ENCODE data around the gene IL1R2.

Gene IL1R2

DNA sequence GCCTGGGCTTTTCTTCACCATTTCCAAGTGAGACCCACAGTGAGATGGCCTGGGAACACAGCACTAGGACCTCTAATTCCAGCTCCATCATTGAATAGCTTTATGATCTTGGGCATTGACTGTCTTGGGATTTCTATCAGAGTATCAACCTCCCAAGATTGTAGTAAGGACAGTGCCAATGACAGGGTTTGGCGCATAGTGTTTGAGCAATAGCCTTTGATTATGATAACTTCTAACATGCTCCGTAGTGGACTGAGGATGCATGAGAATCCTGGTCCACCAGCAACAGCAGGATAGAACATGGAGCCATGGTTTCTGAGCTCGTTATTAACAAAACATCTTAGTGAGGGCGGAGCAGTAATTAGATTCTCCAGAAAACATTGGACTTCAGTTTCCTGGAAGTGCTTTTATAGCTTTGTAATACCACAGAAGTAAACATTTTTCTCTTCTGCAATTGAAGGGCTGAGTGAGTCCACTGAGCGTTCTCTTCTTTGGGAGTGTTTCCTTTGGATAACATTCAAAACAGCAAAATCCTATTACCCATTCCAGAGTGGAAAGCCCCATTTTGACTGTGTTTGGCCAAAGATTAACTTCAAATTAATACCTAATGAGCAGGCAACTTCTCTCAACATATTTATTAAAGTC, 63.7 kb downstream of the IL1R2 start:
- no peak for DNase-seq (ENCODE audit: low spot score)

DNA sequence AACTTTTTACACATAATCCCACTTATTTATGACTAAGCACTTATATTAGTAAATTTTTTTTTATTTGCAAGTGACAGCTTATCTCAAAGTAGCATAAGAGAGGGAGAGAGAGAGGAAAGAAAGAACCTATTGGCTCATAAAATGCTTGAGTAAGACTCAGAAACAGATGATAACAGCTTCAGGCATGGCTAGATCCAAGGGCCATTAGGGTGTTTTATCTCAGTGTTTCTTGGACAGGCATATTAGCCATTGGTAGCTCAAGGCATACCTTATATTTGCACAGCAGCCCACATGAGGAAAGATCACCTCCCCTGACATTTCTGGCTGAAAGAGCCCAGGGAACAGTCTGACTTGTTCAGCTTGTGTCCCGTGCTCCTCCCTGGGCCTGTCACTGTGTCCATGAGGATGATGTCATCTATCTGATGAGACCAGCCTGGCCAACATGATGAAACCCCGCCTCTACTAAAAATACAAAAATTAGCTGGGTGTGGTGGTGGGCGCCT, 64.4 kb downstream of the IL1R2 start:
- TF ChIP-seq, protein P1, sequence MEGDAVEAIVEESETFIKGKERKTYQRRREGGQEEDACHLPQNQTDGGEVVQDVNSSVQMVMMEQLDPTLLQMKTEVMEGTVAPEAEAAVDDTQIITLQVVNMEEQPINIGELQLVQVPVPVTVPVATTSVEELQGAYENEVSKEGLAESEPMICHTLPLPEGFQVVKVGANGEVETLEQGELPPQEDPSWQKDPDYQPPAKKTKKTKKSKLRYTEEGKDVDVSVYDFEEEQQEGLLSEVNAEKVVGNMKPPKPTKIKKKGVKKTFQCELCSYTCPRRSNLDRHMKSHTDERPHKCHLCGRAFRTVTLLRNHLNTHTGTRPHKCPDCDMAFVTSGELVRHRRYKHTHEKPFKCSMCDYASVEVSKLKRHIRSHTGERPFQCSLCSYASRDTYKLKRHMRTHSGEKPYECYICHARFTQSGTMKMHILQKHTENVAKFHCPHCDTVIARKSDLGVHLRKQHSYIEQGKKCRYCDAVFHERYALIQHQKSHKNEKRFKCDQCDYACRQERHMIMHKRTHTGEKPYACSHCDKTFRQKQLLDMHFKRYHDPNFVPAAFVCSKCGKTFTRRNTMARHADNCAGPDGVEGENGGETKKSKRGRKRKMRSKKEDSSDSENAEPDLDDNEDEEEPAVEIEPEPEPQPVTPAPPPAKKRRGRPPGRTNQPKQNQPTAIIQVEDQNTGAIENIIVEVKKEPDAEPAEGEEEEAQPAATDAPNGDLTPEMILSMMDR (IDR thresholded peaks at IDR 0.05; ENCODE audit: borderline replicate concordance, control extremely low read depth, extremely low read depth, insufficient read depth, missing control alignments) = no peak
- in situ Hi-C loops (cut with MboI; ENCODE audit: low sequenced_read_pairs, unreplicated experiment) = no loop called here
- no peak for DNase-seq (ENCODE audit: low spot score)

More for the DNA sequence above, 63.7 kb downstream of the IL1R2 start:
- in situ Hi-C loops (cut with MboI; ENCODE audit: low sequenced_read_pairs, unreplicated experiment) = no loop called here
- TF ChIP-seq, protein P1 (IDR thresholded peaks at IDR 0.05; ENCODE audit: borderline replicate concordance, control extremely low read depth, extremely low read depth, insufficient read depth, missing control alignments) = no peak

DNA sequence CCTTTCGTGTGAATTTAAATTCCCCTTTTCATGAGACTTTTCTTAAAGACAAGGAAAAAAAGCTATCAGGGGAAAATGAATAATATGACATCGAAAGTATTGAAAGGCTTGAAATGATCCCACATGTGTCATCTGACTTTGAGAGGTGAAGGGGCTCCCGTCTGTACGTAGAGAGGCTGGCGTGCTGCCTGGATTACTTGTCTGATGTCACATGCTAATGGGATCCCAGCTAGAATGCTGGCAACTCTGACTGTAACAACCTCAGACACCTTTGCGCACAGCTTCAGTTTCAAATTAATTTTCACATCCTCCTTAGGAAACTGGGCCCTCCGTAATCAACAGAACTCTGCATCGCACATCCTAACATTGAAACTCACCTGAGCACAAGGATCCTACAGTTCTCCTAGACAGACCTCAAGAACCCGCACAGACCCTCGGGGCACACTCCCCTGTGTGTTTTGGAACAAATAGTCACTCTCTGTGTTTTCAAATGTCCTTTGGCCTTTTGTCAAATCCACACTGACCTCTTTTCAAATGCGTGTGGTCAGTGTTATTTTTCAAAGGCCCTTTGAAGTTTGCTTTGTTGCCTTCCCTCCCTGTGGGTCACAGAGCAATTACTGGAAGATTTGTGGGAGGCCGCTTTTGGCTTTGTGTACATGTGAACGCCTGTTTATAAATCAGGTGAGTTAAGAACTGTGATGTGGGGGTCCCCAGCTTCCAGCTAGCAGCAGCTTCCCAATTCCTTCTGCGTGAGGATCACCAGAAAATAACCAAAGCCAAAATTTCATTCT, 65.9 kb downstream of the IL1R2 start:
- DNase-seq (ENCODE audit: low spot score) = no peak
- TF ChIP-seq, protein P1 (IDR thresholded peaks at IDR 0.05; ENCODE audit: borderline replicate concordance, control extremely low read depth, extremely low read depth, insufficient read depth, missing control alignments) = no peak
- in situ Hi-C loops (cut with MboI; ENCODE audit: low sequenced_read_pairs, unreplicated experiment) = no loop called here

DNA sequence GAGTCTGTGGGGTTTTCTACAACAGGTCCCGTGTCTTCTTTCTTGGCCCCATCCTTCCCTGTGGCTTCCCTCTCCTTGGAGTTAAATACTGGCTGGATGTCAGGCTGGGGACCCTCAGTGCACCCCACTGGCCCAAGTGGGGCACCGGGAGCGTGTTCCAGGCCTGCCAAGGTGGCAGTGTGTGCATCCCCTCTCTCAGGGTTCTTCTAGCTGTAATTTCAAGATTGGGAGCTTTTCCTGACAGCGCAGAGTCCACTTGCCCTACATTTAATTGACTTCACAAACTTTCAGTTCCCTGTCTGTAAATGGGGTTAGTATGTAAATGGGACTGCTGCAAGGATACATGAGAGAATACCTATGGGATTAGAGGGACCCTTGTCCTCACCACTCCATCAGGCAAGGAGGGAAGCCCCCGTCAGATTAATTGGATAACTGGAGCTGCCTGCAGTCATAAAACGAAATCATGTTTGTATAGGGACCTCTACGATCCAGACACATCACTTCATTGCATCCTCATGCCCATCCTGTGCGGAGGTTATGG, 66.6 kb downstream of the IL1R2 start:
- TF ChIP-seq, protein P1 (IDR thresholded peaks at IDR 0.05; ENCODE audit: borderline replicate concordance, control extremely low read depth, extremely low read depth, insufficient read depth, missing control alignments) = no peak
- in situ Hi-C loops (cut with MboI; ENCODE audit: low sequenced_read_pairs, unreplicated experiment) = no loop called here
- no peak for DNase-seq (ENCODE audit: low spot score)

GRCh38 chr2:102059151-102059550, 67.4 kb downstream of the IL1R2 start:
- TF ChIP-seq, protein P1 (IDR thresholded peaks at IDR 0.05; ENCODE audit: borderline replicate concordance, control extremely low read depth, extremely low read depth, insufficient read depth, missing control alignments) = no peak
- no peak for DNase-seq (ENCODE audit: low spot score)
- in situ Hi-C loops (cut with MboI; ENCODE audit: low sequenced_read_pairs, unreplicated experiment) = no loop called here

- TF ChIP-seq, protein P1 (IDR thresholded peaks at IDR 0.05; ENCODE audit: borderline replicate concordance, control extremely low read depth, extremely low read depth, insufficient read depth, missing control alignments) = no peak
- DNase-seq (ENCODE audit: low spot score) = no peak
- in situ Hi-C loops (cut with MboI; ENCODE audit: low sequenced_read_pairs, unreplicated experiment) = no loop called here
Observed at GRCh38 chr2:102060047-102060446, 68.3 kb downstream of the IL1R2 start.

Measured in GM13976 (cell line).